Left ventricle myocardium inferior (tissue), 1 donor: ENCODE measurements around the gene C11orf21. TPM values are rescaled to one million over a fixed set of nuclear protein-coding genes. Genes with fewer than 3 reads are reported as not detected.
A peak's percentile ranks its signal among the peaks of the same experiment; 100 is the strongest.

ENCODE experiments used
- DNase-seq: peaks from one replicate; pipeline ENCODE4 v3.0.0-alpha.2; 2020
- H3K27ac ChIP-seq: fragments of 200-600 bp; replicated peaks from 2 replicates; pipeline ENCODE4 v1.8.0; 2021
- H3K27me3 ChIP-seq: fragments of 200-600 bp; 2 replicates; pipeline ENCODE4 v1.8.0; 2021; ENCODE audit warnings: low read depth
- H3K36me3 ChIP-seq: fragments of 200-600 bp; 2 replicates; pipeline ENCODE4 v1.8.0; 2021
- H3K4me1 ChIP-seq: fragments of 200-600 bp; 2 replicates; pipeline ENCODE4 v1.8.0; 2021
- H3K4me3 ChIP-seq: fragments of 200-600 bp; 2 replicates; pipeline ENCODE4 v1.8.0; 2021; ENCODE audit warnings: mild to moderate bottlenecking, moderate library complexity
- H3K9me3 ChIP-seq: fragments of 200-600 bp; replicated peaks from 2 replicates; pipeline ENCODE4 v1.8.0; 2021
- CTCF ChIP-seq: fragments of 200-600 bp; IDR thresholded peaks from 2 replicates; pipeline ENCODE4 v1.8.0; 2021; ENCODE audit warnings: antibody characterized with exemption, mild to moderate bottlenecking, borderline replicate concordance
- intact Hi-C: fragments of 100-400 bp; cut with micrococcal nuclease; formaldehyde crosslinking; loops from one replicate; pipeline ENCODE4 v1.11.0; 2022
- total RNA-seq: library from RNA; stranded (reverse); fragmentation: NEBNext Ultra II Directional; extraction: Animal tissue kit (Norgen Biotek cat#: 25700); gene quantifications from one replicate; pipeline ENCODE4 v1.2.1, GENCODE V29; 2021
- donor health status: DM: no; HTN: yes; CAD: no; lungs with severe emphysema.

Gene C11orf21
- total RNA-seq, 1 donor from 2014 or later: 36.0 TPM

- peaks cover 10% of the 10 kb centered on the region for H3K9me3 ChIP-seq
- no peaks in the 10 kb centered on the region for H3K27me3 ChIP-seq
- peak; percentile 57 for DNase-seq
- intact Hi-C loops: loop anchor here (10.0 kb wide), 1 partner anchor 62 kb away; the partner anchor contains the start of gene CD81
- TF ChIP-seq CTCF: peak; percentile 59
- H3K4me1 ChIP-seq: peaks cover 40% of the 10 kb centered on the region
- H3K27ac ChIP-seq: peak overlapping the region; percentile 83
- H3K36me3 ChIP-seq: no peaks in the 10 kb centered on the region
- no peak overlapping the region for H3K4me3 ChIP-seq
Measured at GRCh38 chr11:2313051-2313951, 11.6 kb upstream of the C11orf21 start.

GRCh38 chr11:2312232-2313042 is 10.7 kb upstream of the C11orf21 start:
- intact Hi-C loops: loop anchor here (10.0 kb wide), 1 partner anchor 62 kb away; the partner anchor contains the start of gene CD81
- H3K9me3 ChIP-seq: peaks cover 1% of the 10 kb centered on the region
- peaks cover 40% of the 10 kb centered on the region for H3K4me1 ChIP-seq
- peak overlapping the region; percentile 83 for H3K27ac ChIP-seq
- H3K4me3 ChIP-seq: no peak overlapping the region
- H3K27me3 ChIP-seq: no peaks in the 10 kb centered on the region
- DNase-seq: no peak
- no peak for TF ChIP-seq CTCF
- H3K36me3 ChIP-seq: no peaks in the 10 kb centered on the region

DNA sequence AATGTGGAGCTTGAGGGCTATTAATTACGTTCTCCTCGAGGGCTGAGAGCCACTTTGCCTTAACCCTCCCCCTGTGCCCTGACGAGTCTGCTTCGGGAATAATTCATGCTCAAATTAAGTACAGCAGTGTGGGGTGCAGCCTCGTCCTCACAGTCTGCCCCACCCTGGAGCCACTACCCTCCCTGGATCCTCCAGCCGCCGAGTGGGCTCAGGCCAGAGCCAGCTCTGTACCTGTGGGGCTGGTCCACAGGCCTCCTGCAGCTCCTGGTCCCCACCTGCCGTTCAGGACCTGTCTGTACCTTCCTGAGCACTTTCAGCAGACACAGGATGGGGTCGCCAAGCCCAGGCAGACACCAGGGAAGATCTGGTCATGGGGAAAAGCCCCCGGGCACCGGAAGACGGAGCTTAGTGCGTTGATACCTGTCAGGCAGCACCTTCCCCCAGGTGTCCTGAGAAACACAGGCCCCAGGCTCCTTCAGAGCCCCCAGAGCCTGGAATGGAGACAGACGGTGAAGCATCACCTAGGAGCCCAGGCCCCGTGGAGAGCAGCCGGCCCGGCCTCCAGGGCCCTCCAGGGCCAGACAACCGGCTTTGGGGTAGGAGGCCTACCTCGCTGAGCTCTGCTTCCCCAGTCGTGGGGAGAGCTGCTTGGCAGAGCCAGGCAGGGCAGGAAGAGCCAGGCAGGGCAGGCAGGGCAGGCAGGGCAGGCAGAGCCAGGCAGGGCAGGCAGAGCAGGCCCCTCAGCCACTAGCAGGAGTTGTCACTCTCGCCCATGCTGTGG is 9.8 kb upstream of the C11orf21 start:
- peak overlapping the region; percentile 83 for H3K27ac ChIP-seq
- H3K4me1 ChIP-seq: peaks cover 47% of the 10 kb centered on the region
- H3K4me3 ChIP-seq: no peak overlapping the region
- TF ChIP-seq CTCF: no peak
- intact Hi-C loops: loop anchor here (10.0 kb wide), 1 partner anchor 63 kb away; the partner anchor contains the start of gene CD81
- no peaks in the 10 kb centered on the region for H3K36me3 ChIP-seq
- H3K27me3 ChIP-seq: no peaks in the 10 kb centered on the region
- H3K9me3 ChIP-seq: no peaks in the 10 kb centered on the region
- DNase-seq: no peak

DNA sequence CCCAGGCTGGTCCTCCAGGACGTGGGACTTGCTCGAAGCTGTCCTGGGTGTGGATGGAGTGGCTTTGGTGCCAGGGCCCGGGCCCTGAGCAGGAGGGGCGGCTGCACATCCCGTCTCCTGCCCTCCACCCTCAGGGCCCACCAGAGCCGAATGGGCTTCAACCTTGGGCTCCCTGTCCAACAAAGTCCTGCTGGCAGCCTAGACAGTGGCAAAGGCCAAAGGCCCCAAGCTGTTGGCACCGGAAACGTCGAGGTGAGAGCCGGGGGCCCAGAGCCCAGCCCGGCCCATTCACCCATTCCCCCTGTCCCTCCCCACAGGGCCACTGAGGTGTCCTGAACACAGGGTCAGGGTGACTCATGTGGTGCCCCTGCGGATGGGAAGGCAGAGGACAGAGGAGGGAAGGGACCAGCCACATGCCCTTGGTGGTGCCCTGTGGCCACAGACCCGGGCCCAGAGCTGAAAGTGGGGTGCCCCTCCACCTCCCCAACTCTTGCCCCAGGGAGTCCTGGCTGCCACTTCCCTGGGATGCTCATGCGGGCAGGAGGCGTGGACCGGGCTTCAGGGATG is 9.2 kb upstream of the C11orf21 start:
- intact Hi-C loops: loop anchor here (10.0 kb wide), 1 partner anchor 64 kb away; the partner anchor contains the start of gene CD81
- H3K27ac ChIP-seq: no peak overlapping the region

More for the DNA sequence above, 9.2 kb upstream of the C11orf21 start:
- no peak for TF ChIP-seq CTCF
- Histone ChIP-seq H3K4me3 (no peak overlapping the region), H3K36me3 (no peaks in the 10 kb centered on the region), H3K4me1 (peaks cover 52% of the 10 kb centered on the region), H3K27me3 (no peaks in the 10 kb centered on the region), H3K9me3 (no peaks in the 10 kb centered on the region)
- DNase-seq: no peak
